K562 (cell line): ENCODE measurements around the gene LRRC4B. TPM values are rescaled to one million over a fixed set of nuclear protein-coding genes. Genes with fewer than 3 reads are reported as not detected.

Experiments used
- ATAC-seq: fragments of 200-7000 bp; cut with Tn5 transposase; 3 replicates; pipeline ENCODE4 v1.9.1; 2020; ENCODE audit warnings: moderate library complexity
- BruUV-seq: library from RNA; stranded (reverse); fragments of 400-500 nt; replicated peaks from 2 replicates; lab custom pipeline; 2021; lab: Mats Ljungman, UMichigan
- CTCF ChIA-PET: fragments of 300-600 bp; formaldehyde crosslinking; extraction: SDS; loops from one replicate; lab custom pipeline; 2021; ENCODE audit warnings: low intra/inter-chr PET ratio; lab: Yijun Ruan, JAX
- POLR2A ChIA-PET: fragments of 300-600, 350-650 bp; sonication (Branson Sonifier 250); formaldehyde crosslinking; extraction: SDS; loops from one replicate; lab custom pipeline; 2021; ENCODE audit warnings: antibody characterized with exemption, inconsistent platforms; lab: Yijun Ruan, JAX
- DNase-seq, 4 experiments: peaks; one replicate each; pipeline versions ENCODE4 v3.0.0 to v3.0.0-alpha.2; 2011 to 2018; ENCODE audit warnings: low spot score in 3 of 4, mixed read lengths in 3 of 4; ENCODE audit errors: extremely low read depth in 1 of 4
- FAIRE-seq: peaks from 2 replicates; lab custom pipeline; 2011; peaks lifted over from hg19 to GRCh38; lab: Jason Lieb, UNC
- H2AFZ ChIP-seq: 2 replicates; pipeline ENCODE4 v1.6.0; 2011; ENCODE audit warnings: low read depth, low read length, control low read depth, inconsistent platforms
- H3K27ac ChIP-seq: fragments of 200-600 bp; 3 replicates; pipeline ENCODE4 v1.8.0; 2011; ENCODE audit warnings: low read depth, mild to moderate bottlenecking, control low read depth, inconsistent platforms, low read length, moderate library complexity, mixed read lengths; ENCODE audit errors: extremely low read depth
- H3K27me3 ChIP-seq, 2 experiments: fragments of 300-600 bp in 1 of 2; 2 replicates in 1 of 2; 3 replicates in 1 of 2; pipeline versions ENCODE4 v1.6.0 to v1.8.0; 2011; ENCODE audit warnings: inconsistent platforms in 2 of 2, low read length in 2 of 2, mild to moderate bottlenecking in 1 of 2, mixed read lengths in 1 of 2, moderate library complexity in 1 of 2; ENCODE audit not compliant: control insufficient read depth in 2 of 2, insufficient read depth in 2 of 2
- H3K36me3 ChIP-seq: fragments of 300-600 bp; 3 replicates; pipeline ENCODE4 v1.8.0; 2011; ENCODE audit warnings: mild to moderate bottlenecking, low read length, inconsistent platforms; ENCODE audit not compliant: control insufficient read depth, insufficient read depth
- H3K4me1 ChIP-seq, 2 experiments: fragments of 200-600 bp in 1 of 2; replicated peaks in 1 of 2; 2 replicates in 1 of 2; 3 replicates in 1 of 2; pipeline versions ENCODE4 v1.5.1 to v1.8.0; 2011; ENCODE audit warnings: inconsistent platforms in 2 of 2, low read length in 2 of 2, mild to moderate bottlenecking in 1 of 2, mixed read lengths in 1 of 2, moderate library complexity in 1 of 2; ENCODE audit not compliant: control insufficient read depth in 2 of 2, insufficient read depth in 2 of 2
- H3K4me2 ChIP-seq: 2 replicates; pipeline ENCODE4 v1.6.1; 2011; ENCODE audit warnings: low read length, control low read depth, inconsistent platforms, mixed read lengths; ENCODE audit not compliant: insufficient read depth
- H3K4me3 ChIP-seq: fragments of 200-600 bp; sonication (generic), shearing (Covaris generic); 2 replicates; pipeline ENCODE4 v1.5.1; 2016; ENCODE audit warnings: control low read depth, inconsistent platforms
- H3K79me2 ChIP-seq: fragments of 200-600 bp; 3 replicates; pipeline ENCODE4 v1.8.0; 2011; ENCODE audit warnings: low read length, inconsistent platforms; ENCODE audit not compliant: control insufficient read depth, insufficient read depth
- H3K9ac ChIP-seq, 2 experiments: 2 replicates each; pipeline versions ENCODE4 v1.6.0 to v1.6.1; 2011; ENCODE audit warnings: low read depth in 2 of 2, low read length in 2 of 2, control low read depth in 1 of 2, inconsistent platforms in 1 of 2, mild to moderate bottlenecking in 1 of 2, mixed read lengths in 1 of 2; ENCODE audit not compliant: insufficient read depth in 1 of 2
- H3K9me1 ChIP-seq: one replicate; pipeline ENCODE4 v1.6.0; 2011; ENCODE audit warnings: inconsistent platforms, mild to moderate bottlenecking, low read length, moderate library complexity; ENCODE audit not compliant: control insufficient read depth, insufficient read depth
- H3K9me3 ChIP-seq: replicated peaks from 2 replicates; pipeline ENCODE4 v1.5.1; 2011; ENCODE audit warnings: low read depth, low read length, inconsistent platforms; ENCODE audit not compliant: control insufficient read depth, insufficient read depth
- H4K20me1 ChIP-seq: replicated peaks from 2 replicates; pipeline ENCODE4 v1.6.1; 2011; ENCODE audit warnings: low read length, inconsistent platforms, mixed read lengths; ENCODE audit not compliant: control insufficient read depth, insufficient read depth
- CC2D1A ChIP-seq: fragments of 450-650 bp; IDR thresholded peaks from 2 replicates; pipeline ENCODE4 v1.6.1; 2017; ENCODE audit warnings: mild to moderate bottlenecking
- CHD4 ChIP-seq: fragments of 200-600 bp; sonication (generic); IDR thresholded peaks from 3 replicates; pipeline ENCODE4 v1.6.1; 2012; ENCODE audit warnings: low read depth, mild to moderate bottlenecking, mixed read lengths, low read length, inconsistent platforms; ENCODE audit not compliant: insufficient read depth, insufficient replicate concordance, poor library complexity, severe bottlenecking
- HBP1 ChIP-seq: fragments of 450-650 bp; formaldehyde crosslinking; IDR thresholded peaks from 2 replicates; pipeline ENCODE4 v1.4.0; 2022; ENCODE audit warnings: missing genetic modification characterization
- HNRNPUL1 ChIP-seq: fragments of 200-400 bp; formaldehyde crosslinking; IDR thresholded peaks from 2 replicates; pipeline ENCODE4 v1.6.1; 2017; ENCODE audit warnings: low read length
- L3MBTL2 ChIP-seq: fragments of 450-650 bp; IDR thresholded peaks from 2 replicates; pipeline ENCODE4 v1.6.1; 2016; ENCODE audit warnings: mild to moderate bottlenecking, moderate library complexity
- RBFOX2 ChIP-seq: fragments of 200-400 bp; formaldehyde crosslinking; IDR thresholded peaks from 2 replicates; pipeline ENCODE4 v1.6.1; 2017; ENCODE audit warnings: low read depth, mild to moderate bottlenecking, low read length, moderate library complexity
- TEAD4 ChIP-seq, 2 experiments: sonication (generic) in 1 of 2; formaldehyde crosslinking in 1 of 2; IDR thresholded peaks; 2 replicates each; pipeline versions ENCODE4 v1.6.1 to v1.8.0; 2012 to 2022; ENCODE audit warnings: borderline replicate concordance in 1 of 2, inconsistent platforms in 1 of 2, low read length in 1 of 2, mild to moderate bottlenecking in 1 of 2, missing genetic modification reagents in 1 of 2
- VEZF1 ChIP-seq: fragments of 200-800 bp; sonication (Bioruptor generic); IDR thresholded peaks from 2 replicates; pipeline ENCODE4 v1.6.1; 2017; ENCODE audit warnings: missing genetic modification characterization, missing compliant biosample characterization
- ZC3H8 ChIP-seq: fragments of 450-650 bp; IDR thresholded peaks from 2 replicates; pipeline ENCODE4 v1.6.1; 2017
- ZNF445 ChIP-seq: fragments of 250-450 bp; sonication (Bioruptor Pico); IDR thresholded peaks from 2 replicates; pipeline ENCODE4 v1.4.0; 2020; ENCODE audit warnings: low read depth, mild to moderate bottlenecking, moderate library complexity
- WGBS: fragments of 100-300 bp; shearing (Covaris generic); methylation state at CpG from one replicate; pipeline ENCODE4 v1.1.6; 2016; ENCODE audit warnings: low coverage, mixed read lengths; ENCODE audit not compliant: insufficient coverage; ENCODE audit errors: missing lambda C conversion rate; 5-methylcytosine and 5-hydroxymethylcytosine counted together
- in situ Hi-C: fragments of 300-500 bp; cut with MboI; formaldehyde crosslinking; loops from 4 replicates; pipeline ENCODE4 v1.15.0; 2018; ENCODE audit warnings: inconsistent platforms, mixed read lengths
- intact Hi-C: fragments of 100-400 bp; cut with micrococcal nuclease; formaldehyde crosslinking; loops from 2 replicates; pipeline ENCODE4 v1.14.2; 2022
- polyA plus RNA-seq, 8 experiments: library from polyadenylated mRNA; depleted of rRNA in 4 of 8; stranded (reverse) in 5 of 8; unstranded in 3 of 8; fragments of >200 nt; fragmentation: Nextera tagmentation in 2 of 8; fragmentation: Illumina TruSeq in 1 of 8; extraction: Ambion mirVana in 2 of 8; extraction: Trizol in 1 of 8; gene quantifications; 2 replicates each; pipeline versions ENCODE4 v1.2.1 to v1.2.3, GENCODE V29; 2011 to 2014; ENCODE audit warnings: inconsistent platforms in 1 of 8, missing spikeins in 1 of 8
- total RNA-seq, 7 experiments: library from RNA; depleted of rRNA in 6 of 7; stranded (reverse); fragments of >200 nt in 6 of 7; fragmentation: Illumina TruSeq in 2 of 7; extraction: Trizol in 2 of 7; gene quantifications; 2 replicates each; pipeline versions ENCODE4 v1.2.1 to v1.2.3, GENCODE V29; 2011 to 2021; ENCODE audit warnings: low replicate concordance in 1 of 7
- TF ChIP-seq, protein P1 (sequence below): fragments of 450-650 bp; IDR thresholded peaks from 2 replicates; pipeline ENCODE4 v1.6.1; 2017; ENCODE audit warnings: antibody characterized with exemption
- TF ChIP-seq, protein P2 (sequence below): fragments of 250-450 bp; sonication (Bioruptor Pico); IDR thresholded peaks from 2 replicates; pipeline ENCODE4 v1.5.0; 2021

Gene LRRC4B
- total and polyA plus RNA-seq, 9 of the 15 experiments (the other 6 are each of a cell fraction or from before 2014, with no cell fraction given): 0.18 to 9.6 (median 2.9) TPM; not detected in 2

GRCh38 chr19:50556282-50557008 is 11.8 kb downstream of the LRRC4B start:
- Histone ChIP-seq H4K20me1 (peaks cover 8% of the 10 kb centered on the region), H3K36me3 (no peaks in the 10 kb centered on the region), H3K79me2 (no peaks in the 10 kb centered on the region), H2AFZ (peak overlapping the region; percentile 98), H3K9me3 (no peaks in the 10 kb centered on the region), H3K4me1 (peaks cover 18 to 33% of the 10 kb centered on the region in 2 experiments), H3K4me3 (peak overlapping the region; percentile 54), H3K4me2 (peak overlapping the region; percentile 89), H3K9me1 (no peaks in the 10 kb centered on the region), H3K9ac (peak overlapping the region; percentile 53 to 90), H3K27ac (peak overlapping the region; percentile 38; the same call in 2 of the 3 replicates), H3K27me3 (peaks cover 0 to 13% of the 10 kb centered on the region in 2 experiments; a peak in 2 of 5 replicates)
- peak; percentile 95 for ATAC-seq
- in situ Hi-C loops (no loop called here), intact Hi-C loops (loop anchor here (1.0 kb wide), 1 partner anchor 19 kb away; no protein-coding TSS in a partner anchor)
- POLR2A ChIA-PET: interaction anchor here (0.6 to 1.6 kb wide), 4 partner anchors 16 to 321 kb away, joined by 3 to 6 read pairs (median 4); no protein-coding TSS in a partner anchor
- FAIRE-seq: peak; percentile 89
- 0% methylated on average over 29 of the region's 39 CpGs for WGBS
- BruUV-seq: no TSS peak
- peak; percentile 91 to 93 (median 92) for DNase-seq
- CTCF ChIA-PET: interaction anchor here (0.6 to 1.1 kb wide), 6 partner anchors 8 to 303 kb away, joined by 3 to 5 read pairs (median 3); no protein-coding TSS in a partner anchor
- TF ChIP-seq CHD4 (no peak), RBFOX2 (peak; percentile 60), L3MBTL2 (peak; percentile 62; the same call in 1 of the 2 replicates), ZNF445 (CRISPR knock-in tag) (no peak), HBP1 (CRISPR knock-in tag) (no peak), CC2D1A (no peak), HNRNPUL1 (no peak), ZC3H8 (no peak), TEAD4 (IDR thresholded peaks at IDR 0.05; ENCODE audit: low read length) (no peak), TEAD4 (CRISPR knock-in tag; IDR thresholded peaks at IDR 0.05; ENCODE audit: borderline replicate concordance) (no peak), VEZF1 (peak; percentile 76)
- TF ChIP-seq, protein P1, sequence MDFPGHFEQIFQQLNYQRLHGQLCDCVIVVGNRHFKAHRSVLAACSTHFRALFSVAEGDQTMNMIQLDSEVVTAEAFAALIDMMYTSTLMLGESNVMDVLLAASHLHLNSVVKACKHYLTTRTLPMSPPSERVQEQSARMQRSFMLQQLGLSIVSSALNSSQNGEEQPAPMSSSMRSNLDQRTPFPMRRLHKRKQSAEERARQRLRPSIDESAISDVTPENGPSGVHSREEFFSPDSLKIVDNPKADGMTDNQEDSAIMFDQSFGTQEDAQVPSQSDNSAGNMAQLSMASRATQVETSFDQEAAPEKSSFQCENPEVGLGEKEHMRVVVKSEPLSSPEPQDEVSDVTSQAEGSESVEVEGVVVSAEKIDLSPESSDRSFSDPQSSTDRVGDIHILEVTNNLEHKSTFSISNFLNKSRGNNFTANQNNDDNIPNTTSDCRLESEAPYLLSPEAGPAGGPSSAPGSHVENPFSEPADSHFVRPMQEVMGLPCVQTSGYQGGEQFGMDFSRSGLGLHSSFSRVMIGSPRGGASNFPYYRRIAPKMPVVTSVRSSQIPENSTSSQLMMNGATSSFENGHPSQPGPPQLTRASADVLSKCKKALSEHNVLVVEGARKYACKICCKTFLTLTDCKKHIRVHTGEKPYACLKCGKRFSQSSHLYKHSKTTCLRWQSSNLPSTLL: no peak
- TF ChIP-seq, protein P2, sequence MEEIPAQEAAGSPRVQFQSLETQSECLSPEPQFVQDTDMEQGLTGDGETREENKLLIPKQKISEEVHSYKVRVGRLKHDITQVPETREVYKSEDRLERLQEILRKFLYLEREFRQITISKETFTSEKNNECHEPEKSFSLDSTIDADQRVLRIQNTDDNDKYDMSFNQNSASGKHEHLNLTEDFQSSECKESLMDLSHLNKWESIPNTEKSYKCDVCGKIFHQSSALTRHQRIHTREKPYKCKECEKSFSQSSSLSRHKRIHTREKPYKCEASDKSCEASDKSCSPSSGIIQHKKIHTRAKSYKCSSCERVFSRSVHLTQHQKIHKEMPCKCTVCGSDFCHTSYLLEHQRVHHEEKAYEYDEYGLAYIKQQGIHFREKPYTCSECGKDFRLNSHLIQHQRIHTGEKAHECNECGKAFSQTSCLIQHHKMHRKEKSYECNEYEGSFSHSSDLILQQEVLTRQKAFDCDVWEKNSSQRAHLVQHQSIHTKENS (CRISPR knock-in tag): no peak
